Daoy (cell line): ENCODE measurements around the gene GRM5. TPM values are rescaled to one million over a fixed set of nuclear protein-coding genes. Genes with fewer than 3 reads are reported as not detected.
"Not testable (repeated sequence)": the region's sequence is repeated elsewhere in the genome, so short reads cannot be mapped to it uniquely, and the experiment has no call there.

Experiments
- DNase-seq: peaks from one replicate; pipeline ENCODE4 v3.0.0-alpha.2; 2015; ENCODE audit warnings: low read depth
- total RNA-seq: library from RNA; depleted of rRNA; stranded (reverse); fragments of >200 nt; shearing (Covaris generic); gene quantifications from 2 replicates; pipeline ENCODE4 v1.2.3, GENCODE V29; 2014

Gene GRM5
- total RNA-seq, 1 experiment from 2014 or later: not detected

DNA sequence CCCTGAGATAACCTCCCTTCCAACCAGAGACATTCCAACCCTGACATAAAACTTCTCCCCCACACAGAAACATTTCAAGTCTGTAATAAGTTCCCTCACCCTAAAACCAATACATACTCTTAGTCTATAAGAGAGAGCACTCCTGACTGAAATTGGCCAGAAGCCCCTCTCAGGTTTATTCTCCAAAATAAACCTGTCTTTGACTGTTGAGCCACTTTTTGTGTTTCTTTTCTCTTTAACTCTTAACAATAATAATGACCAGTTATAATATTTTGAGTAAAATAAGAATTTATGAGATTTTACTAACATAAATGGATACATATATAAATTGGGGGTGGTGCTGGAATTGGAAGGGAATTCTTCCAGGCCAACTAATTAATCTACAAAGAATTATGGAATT, 93.6 kb downstream of the GRM5 start:
- no peak for DNase-seq

- not testable (repeated sequence) for DNase-seq
Observed at GRCh38 chr11:88961621-88962020, 104.2 kb downstream of the GRM5 start.

DNA sequence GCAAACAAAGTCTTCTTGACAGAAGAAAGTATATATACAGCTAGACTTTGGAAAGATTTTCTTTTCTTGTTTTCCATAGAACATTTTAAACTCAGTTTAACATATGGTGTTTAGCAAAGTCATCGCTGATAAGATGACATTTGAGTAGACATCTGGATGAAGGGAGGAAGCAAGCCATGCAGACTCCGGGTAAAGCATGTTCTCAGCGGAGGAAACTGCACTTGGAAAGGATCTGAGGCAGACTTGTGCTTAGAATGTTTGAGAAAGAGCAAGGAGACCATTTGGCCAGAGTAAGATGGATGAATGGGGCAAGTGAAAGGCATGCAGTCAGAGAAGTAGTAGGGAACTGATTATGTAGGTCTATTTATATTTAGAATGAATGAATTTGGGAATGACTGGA, 105.9 kb downstream of the GRM5 start:
- DNase-seq: not testable (repeated sequence)

DNA sequence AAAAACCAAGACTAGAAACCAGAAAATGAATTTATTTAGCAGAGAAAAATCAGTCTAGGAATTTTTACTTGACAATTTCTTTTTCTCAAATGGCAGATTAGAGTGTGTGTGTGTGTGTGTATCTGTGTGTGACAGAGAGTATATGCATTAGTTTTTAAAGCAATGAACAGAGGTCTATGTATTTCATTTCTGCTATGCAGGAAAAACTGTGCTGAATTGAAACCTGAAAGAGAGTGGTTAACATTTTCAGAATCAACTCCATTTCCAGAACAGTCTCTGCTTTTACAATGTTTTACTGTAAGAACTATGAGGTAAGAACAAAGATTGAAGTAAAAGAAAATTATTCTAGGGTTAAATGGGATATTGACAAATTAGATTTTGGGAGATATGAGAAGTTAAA, 114.8 kb downstream of the GRM5 start:
- no peak for DNase-seq

DNA sequence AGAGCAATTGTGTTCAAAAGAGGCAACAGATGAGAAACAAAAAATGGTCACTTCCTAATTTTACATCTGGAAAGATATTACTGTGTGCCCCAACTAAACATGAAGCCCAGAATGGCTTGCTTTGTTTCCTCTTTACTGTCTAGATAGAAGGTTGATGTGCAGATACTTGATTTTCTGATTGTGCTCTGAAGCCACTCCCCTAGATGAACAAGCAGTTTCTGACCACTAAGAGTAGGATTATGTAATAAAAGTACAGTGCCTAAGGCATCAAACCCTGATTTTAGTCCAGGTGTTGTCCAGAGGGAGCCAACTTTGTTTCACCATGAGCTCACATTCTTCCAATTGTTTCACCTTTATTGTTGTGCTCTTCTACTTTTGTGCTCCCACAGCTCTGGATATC, 116.9 kb downstream of the GRM5 start:
- DNase-seq: not testable (repeated sequence)

DNA sequence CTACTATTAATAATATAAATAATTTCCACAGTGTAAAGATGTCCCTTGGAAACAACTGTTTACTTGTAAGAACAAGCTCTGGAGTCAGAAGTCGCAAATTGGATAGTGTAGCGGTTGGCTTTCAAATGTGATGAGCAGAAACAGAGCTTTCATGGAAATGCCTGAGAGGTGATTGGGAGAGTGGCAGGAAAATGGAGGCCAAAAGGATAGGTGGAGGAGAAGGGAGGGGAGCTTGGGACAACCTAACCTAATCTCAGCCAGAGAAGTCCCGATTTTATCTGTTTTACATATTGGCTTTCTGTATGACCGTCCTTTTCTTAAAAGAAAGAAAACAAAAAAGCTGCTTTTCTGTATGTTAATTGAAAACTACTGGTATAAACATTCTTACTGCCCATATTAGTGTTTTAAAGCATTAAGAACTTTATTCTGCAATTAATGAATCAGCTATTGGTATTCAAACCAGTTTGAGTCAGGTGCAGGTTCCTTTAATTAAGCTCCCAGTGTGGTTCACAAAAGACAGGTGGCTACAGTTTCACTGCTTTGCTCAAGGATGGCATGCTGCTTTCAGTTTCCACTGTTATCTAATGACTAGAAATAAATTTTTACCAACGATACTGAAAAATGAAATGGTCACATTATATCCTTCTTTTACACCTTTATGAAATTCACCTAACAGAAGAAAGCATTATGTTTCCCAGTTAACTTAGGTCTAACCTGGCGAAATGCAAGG, 117.8 kb downstream of the GRM5 start:
- DNase-seq: not testable (repeated sequence)

- DNase-seq: not testable (repeated sequence)
Observed at GRCh38 chr11:88929665-88930064, 136.1 kb downstream of the GRM5 start.

GRCh38 chr11:88917065-88917464, 148.7 kb downstream of the GRM5 start:
- DNase-seq: not testable (repeated sequence)

DNA sequence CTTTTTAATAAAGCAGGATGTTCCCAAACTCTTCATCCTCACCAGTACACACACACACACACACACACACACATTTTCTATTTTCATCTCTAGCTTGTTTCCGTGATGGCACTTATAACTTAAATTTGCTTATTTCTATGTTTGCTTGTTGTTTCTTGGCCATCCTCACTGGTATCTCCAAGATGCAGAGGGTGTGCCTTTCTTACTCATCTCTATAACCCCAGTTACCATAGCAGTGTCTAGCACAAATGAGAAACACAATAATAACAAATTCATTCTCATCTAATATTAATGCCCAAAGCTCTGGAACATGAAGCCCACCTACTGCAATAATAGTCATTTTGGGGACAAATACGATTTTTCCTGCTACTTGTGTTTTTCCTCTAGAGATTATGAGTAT, 156.3 kb downstream of the GRM5 start:
- no peak for DNase-seq

- not testable (repeated sequence) for DNase-seq
Observed at GRCh38 chr11:88901436-88901835, 164.3 kb downstream of the GRM5 start.

- DNase-seq: not testable (repeated sequence)
Observed at GRCh38 chr11:88888855-88889254, 176.9 kb downstream of the GRM5 start.

DNA sequence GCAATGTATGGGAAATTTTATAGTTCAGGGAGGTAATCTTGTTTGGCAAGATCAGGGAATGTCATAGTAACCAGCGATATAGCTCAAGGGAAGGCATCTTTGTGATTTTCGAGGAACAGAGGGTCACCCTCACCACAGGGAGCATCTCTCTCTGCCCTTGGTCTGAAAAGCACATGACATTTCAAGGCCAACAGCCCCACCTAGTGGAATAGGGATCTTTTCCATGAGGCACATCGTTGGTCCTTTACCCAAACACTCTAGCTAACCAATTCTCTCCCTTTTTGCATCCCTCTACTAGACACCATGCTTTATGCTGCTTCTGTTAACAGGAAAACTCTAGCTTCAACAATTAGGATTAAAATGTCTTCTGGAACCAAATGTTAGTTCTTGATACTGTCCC, 179.0 kb downstream of the GRM5 start:
- peak; percentile 67 for DNase-seq

DNA sequence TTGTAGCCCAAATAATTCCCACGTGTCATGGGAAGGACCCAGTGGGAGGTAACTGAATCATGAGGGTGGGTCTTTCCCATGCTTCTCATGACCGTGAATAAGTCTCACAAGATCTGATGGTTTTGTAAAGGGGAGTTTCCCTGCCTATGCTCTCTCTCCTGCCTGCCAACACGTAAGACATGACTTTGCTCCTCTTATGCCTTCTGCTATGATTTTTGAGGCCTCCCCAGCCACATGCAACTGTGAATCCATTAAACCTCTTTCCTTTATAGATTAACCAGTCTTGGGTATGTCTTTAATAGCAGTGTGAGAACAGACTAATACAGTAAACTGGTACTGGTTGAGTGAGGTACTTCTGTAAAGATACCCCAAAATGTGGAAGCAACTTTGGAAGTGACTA, 183.0 kb downstream of the GRM5 start:
- DNase-seq: not testable (repeated sequence)

- DNase-seq: no peak
Observed at GRCh38 chr11:88861618-88862017, 204.2 kb downstream of the GRM5 start.

DNA sequence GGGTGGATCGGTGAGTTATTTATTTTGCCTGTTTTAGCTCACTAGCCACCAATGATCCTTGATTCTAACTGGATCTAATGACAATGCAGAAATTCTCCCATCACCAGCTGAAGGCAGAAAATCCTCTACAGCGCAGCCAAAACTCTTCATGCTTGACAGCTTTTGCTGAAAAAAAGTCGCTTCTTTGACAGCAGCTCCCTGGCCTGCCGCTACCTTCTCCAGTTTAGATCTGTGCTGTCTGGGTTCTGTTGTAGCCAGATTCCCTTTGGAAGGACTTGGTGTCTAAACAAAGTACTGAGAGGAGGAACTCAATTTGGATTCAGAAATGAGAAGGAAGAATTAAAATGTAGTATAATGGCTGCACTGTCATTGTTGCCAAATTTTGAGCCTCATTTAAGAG, 205.4 kb downstream of the GRM5 start:
- DNase-seq: not testable (repeated sequence)

DNA sequence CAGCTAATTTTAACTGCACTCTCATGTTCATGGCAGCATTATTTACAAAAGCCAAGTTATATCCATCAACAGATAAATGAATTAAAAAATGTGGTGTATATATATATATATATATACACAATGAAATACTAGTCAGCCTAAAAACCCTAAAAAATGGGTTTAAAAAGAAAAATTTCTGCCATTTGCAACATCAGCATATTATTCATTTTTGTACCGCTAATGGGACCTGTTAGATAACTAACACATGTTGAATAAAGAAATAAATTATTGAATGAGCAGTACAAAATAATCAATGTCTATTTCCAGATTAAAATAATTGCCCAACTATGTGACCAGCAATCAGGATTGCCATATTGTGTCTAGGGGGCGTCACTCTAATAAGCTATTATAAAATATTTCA, 211.8 kb downstream of the GRM5 start:
- not testable (repeated sequence) for DNase-seq

GRCh38 chr11:88851547-88851946, 214.2 kb downstream of the GRM5 start:
- not testable (repeated sequence) for DNase-seq

DNA sequence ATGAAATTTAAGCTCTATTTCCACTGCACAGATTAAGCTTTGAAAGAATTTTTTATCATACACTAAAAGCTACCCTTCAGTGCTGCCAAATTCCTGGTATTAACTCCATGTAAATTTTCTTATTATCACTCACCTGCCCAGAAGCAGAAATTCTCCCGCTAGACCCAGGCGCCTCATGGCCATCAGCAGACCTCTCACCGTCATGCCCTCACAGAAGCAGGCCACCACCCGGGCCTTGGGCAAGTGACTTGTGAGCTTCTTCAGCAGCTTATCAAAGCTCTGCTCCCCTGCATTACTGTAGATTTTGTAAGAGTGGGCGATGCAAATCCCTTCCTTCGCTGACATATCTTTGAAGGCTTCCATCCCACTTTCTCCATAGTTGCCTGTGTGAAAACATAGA, 216.0 kb downstream of the GRM5 start:
- DNase-seq: not testable (repeated sequence)

- no peak for DNase-seq
Observed at GRCh38 chr11:88849368-88849767, 216.4 kb downstream of the GRM5 start.

DNA sequence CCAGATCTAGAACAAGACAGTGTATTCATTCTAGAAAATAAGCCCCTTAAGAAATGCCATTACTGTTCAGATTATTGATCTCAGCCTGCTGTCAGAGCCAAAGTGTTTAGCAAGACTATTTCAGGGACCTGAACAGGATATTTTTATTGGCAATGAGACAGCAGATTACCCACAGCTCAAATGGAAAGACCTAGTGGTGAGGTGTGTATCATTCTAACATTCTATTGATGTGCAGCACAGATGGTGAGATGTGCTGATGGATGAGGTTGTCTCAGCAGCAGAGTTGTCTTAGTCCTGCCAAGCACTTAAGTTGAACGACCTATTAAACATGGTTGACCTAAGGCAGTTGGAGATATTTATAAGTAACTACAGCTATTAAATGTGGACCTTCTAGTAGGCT, 219.5 kb downstream of the GRM5 start:
- not testable (repeated sequence) for DNase-seq

- DNase-seq: not testable (repeated sequence)
Observed at GRCh38 chr11:88844941-88845340, 220.8 kb downstream of the GRM5 start.

GRCh38 chr11:88843766-88844426, 221.9 kb downstream of the GRM5 start:
- DNase-seq: not testable (repeated sequence)

DNA sequence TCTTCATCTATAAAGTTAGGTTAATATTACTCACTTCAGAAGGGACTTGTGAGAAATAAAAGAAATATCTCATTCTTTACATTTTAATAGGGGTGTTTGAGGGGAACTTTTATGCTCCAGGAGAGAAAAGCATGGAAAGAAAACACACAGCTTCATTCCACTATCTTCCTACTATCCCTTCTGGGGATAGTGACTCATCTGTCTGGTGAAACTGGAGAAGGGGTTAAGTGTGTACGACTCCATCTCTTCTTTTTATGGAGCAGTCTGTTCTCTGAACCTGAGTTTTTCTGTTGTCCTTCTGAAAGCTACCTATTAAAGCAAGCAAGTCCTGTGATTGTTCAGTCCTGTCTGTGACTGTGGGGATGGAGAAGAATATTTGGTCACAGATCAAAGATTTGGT, 227.6 kb downstream of the GRM5 start:
- peak; percentile 42 for DNase-seq
